ENCODE data around the gene ADAMTS2. TPM values are rescaled to one million over a fixed set of nuclear protein-coding genes. Genes with fewer than 3 reads are reported as not detected.

Gene ADAMTS2
- total and polyA plus RNA-seq, 2 of the 4 experiments (the other 2 are of a cell fraction): 19.0 to 58.8 TPM

- intact Hi-C loops (cut with micrococcal nuclease): loop anchor here (1.0 kb wide), 1 partner anchor 33 kb away; the partner anchor contains the start of gene ADAMTS2
- H3K27ac ChIP-seq (ENCODE audit: insufficient read depth, low read length): peak overlapping the region; percentile 87
- CTCF ChIA-PET: no interaction called here
Measured at GRCh38 chr5:179378116-179378440, 32.8 kb upstream of the ADAMTS2 start.

More at GRCh38 chr5:179378116-179378440, 32.8 kb upstream of the ADAMTS2 start:
- Histone ChIP-seq H2BK20ac (ENCODE audit: low read depth, low read length) (peak overlapping the region; percentile 45), H3K27me3 (ENCODE audit: control insufficient read depth, insufficient read depth, low read length) (no peaks in the 10 kb centered on the region), H4K8ac (ENCODE audit: low read depth in 2 of 2, low read length in 2 of 2) (peak overlapping the region; percentile 63 to 80; a peak in 3 of 4 replicates), H4K5ac (ENCODE audit: low read depth, low read length) (peak overlapping the region; percentile 24; the same call in 1 of the 2 replicates), H3K23ac (ENCODE audit: low read depth, low read length) (peak overlapping the region; percentile 57), H3K14ac (replicated peaks; ENCODE audit: low read depth, low read length) (peak overlapping the region; percentile 56), H3K56ac (ENCODE audit: extremely low read depth, insufficient read depth, low read length) (peak overlapping the region; percentile 58; the same call in 1 of the 2 replicates), H2AFZ (replicated peaks; ENCODE audit: low read length, poor library complexity) (peak overlapping the region; percentile 65), H4K20me1 (ENCODE audit: insufficient read depth, low read length) (no peaks in the 10 kb centered on the region), H3K79me1 (ENCODE audit: low read depth in 1 of 2, low read length in 2 of 2) (peaks cover 4 to 20% of the 10 kb centered on the region in 2 experiments; a peak in 3 of 4 replicates), H2BK120ac (ENCODE audit: low read depth, low read length) (peak overlapping the region; percentile 86), H2BK5ac (ENCODE audit: low read depth, low read length, poor library complexity, severe bottlenecking) (peak overlapping the region; percentile 27), H3K4me1 (ENCODE audit: control insufficient read depth, insufficient read depth, low read length) (peaks cover 27% of the 10 kb centered on the region), H3K36me3 (ENCODE audit: control insufficient read depth, insufficient read depth, low read length) (no peaks in the 10 kb centered on the region), H3K4ac (ENCODE audit: low read depth, low read length) (peak overlapping the region; percentile 59), H2AK9ac (replicated peaks; ENCODE audit: low read depth, low read length, poor library complexity) (peak overlapping the region; percentile 2), H3K18ac (ENCODE audit: low read depth, low read length) (peak overlapping the region; percentile 22; the same call in 1 of the 2 replicates), H3K4me3 (ENCODE audit: insufficient read depth, low read depth, low read length) (no peak overlapping the region), H2BK15ac (ENCODE audit: low read depth, low read length) (peak overlapping the region; percentile 21; the same call in 2 of the 3 replicates), H3K9ac (ENCODE audit: low read depth, low read length) (no peak overlapping the region), H2AK5ac (ENCODE audit: low read depth, low read length) (peak overlapping the region; percentile 79), H3K4me2 (ENCODE audit: low read depth, low read length) (peak overlapping the region; percentile 7; the same call in 1 of the 2 replicates), H4K91ac (ENCODE audit: insufficient read depth, low read depth, low read length) (peak overlapping the region; percentile 60), H3K9me1 (ENCODE audit: insufficient read depth, low read length) (peaks cover 17% of the 10 kb centered on the region), H3K9me3 (ENCODE audit: control insufficient read depth, insufficient read depth, low read length) (no peaks in the 10 kb centered on the region)
- no peak for ATAC-seq (ENCODE audit: low read depth)
- POLR2A ChIA-PET (ENCODE audit: unreplicated experiment): no interaction called here
- no TSS peak for BruUV-seq (replicated peaks)
- no peak for DNase-seq
- TF ChIP-seq RFX5 (IDR thresholded peaks at IDR 0.05; ENCODE audit: low read depth, low read length): no peak
- no peak for TF ChIP-seq CTCF (conservative IDR thresholded peaks at IDR 0.05; ENCODE audit: low read depth, low read length)
- TF ChIP-seq CHD1 (IDR thresholded peaks at IDR 0.05; ENCODE audit: low read depth, low read length): no peak
- TF ChIP-seq USF2 (IDR thresholded peaks at IDR 0.05; ENCODE audit: low read depth, low read length): no peak
- TF ChIP-seq CEBPB (IDR thresholded peaks at IDR 0.05; ENCODE audit: low read depth, low read length): no peak
- no peak for TF ChIP-seq POLR2A (IDR thresholded peaks at IDR 0.05; ENCODE audit: low read depth, low read length)
- TF ChIP-seq RAD21 (IDR thresholded peaks at IDR 0.05; ENCODE audit: low read length): no peak
- TF ChIP-seq NFE2L2 (IDR thresholded peaks at IDR 0.05; ENCODE audit: low read depth, low read length): no peak
- TF ChIP-seq MAFK (IDR thresholded peaks at IDR 0.05; ENCODE audit: low read depth, low read length): no peak
- no peak for TF ChIP-seq FOS (IDR thresholded peaks at IDR 0.05; ENCODE audit: low read depth, low read length)
- TF ChIP-seq MXI1 (IDR thresholded peaks at IDR 0.05; ENCODE audit: borderline replicate concordance, low read depth, low read length): no peak
- TF ChIP-seq SMC3 (IDR thresholded peaks at IDR 0.05; ENCODE audit: low read depth, low read length): no peak
- TF ChIP-seq BHLHE40 (IDR thresholded peaks at IDR 0.05; ENCODE audit: low read depth, low read length): no peak
- TF ChIP-seq ELK1 (IDR thresholded peaks at IDR 0.05; ENCODE audit: borderline replicate concordance, low read depth, low read length): no peak
- TF ChIP-seq MAZ (IDR thresholded peaks at IDR 0.05; ENCODE audit: borderline replicate concordance, low read depth, low read length): no peak
- TF ChIP-seq RCOR1 (IDR thresholded peaks at IDR 0.05; ENCODE audit: insufficient replicate concordance, low read length): no peak
- WGBS, 2 experiments (ENCODE audit: extremely low coverage in 2 of 2, insufficient read length in 1 of 2): no CpG with 5 or more reads among the region's 5 CpGs
- dilution Hi-C loops (cut with HindIII; ENCODE audit: low sequenced_read_pairs, unreplicated experiment): no loop called here
- in situ Hi-C loops (cut with MboI; ENCODE audit: low sequenced_read_pairs): no loop called here
